Panc1 (cell line): Measurements from ENCODE around the gene TALDO1.
A peak's percentile ranks its signal among the peaks of the same experiment; 100 is the strongest.

ENCODE experiments used
- CTCF ChIP-seq: fragments of 450-650 bp; IDR thresholded peaks from 2 replicates; pipeline ENCODE4 v1.5.1; 2017; ENCODE audit warnings: mild to moderate bottlenecking
- POLR2AphosphoS5 ChIP-seq: IDR thresholded peaks from 2 replicates; pipeline ENCODE4 v1.6.1; 2012; ENCODE audit warnings: mild to moderate bottlenecking, low read depth, low read length, moderate library complexity

DNA sequence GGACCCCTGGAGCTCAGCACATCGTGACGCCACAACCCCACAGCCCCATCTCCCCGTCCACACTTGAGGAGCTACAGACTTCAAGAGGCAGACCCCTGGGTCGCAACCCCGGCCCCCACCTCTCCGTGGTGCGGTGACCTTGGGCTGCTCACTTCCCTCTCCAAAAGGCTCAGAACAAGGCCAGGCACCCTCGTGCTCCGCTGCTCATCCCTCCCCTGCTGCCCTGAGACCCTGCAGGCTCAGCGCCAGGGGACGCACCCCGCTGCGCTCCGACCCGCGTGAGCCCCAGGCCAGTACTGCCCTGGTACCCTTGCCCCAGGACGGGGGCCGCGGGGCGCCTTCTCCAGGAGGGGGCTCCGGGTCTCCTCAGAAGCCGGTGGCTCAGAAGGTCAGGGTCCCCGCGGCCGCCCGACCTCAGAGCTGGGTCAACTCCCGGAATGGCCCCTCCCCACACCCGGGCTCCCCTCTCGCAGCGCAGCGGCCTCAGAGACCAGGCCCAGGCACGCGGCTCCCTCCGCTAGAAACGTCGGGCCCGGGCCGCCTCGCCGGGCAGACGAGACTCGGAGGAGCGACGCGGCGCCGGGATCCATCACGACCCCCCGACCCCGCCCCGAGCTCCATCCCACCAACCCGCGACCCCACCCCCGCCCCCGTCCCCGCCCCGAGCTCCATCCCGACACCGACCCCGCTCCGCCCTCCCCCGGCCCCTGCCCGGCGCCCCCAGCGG lies 29.5 kb downstream of the TALDO1 start:
- no peak for TF ChIP-seq CTCF
- TF ChIP-seq POLR2AphosphoS5 = 0 out of 2 replicates have a peak, but pooled peaks have one; percentile 8
